Spleen (tissue), 11 donors: Measurements from ENCODE around the gene FAM120B. TPM values are rescaled to one million over a fixed set of nuclear protein-coding genes. Genes with fewer than 3 reads are reported as not detected.

Experiments
- DNase-seq: peaks from one replicate; pipeline ENCODE4 v3.0.0-alpha.2; 2020
- H3K27ac ChIP-seq, 8 donors: fragments of 200-600 bp; sonication (generic) in 7 of 8; 1 replicate in 4 of 8; 2 replicates in 4 of 8; pipeline versions ENCODE4 v1.5.0 to v1.8.0; 2016 to 2021; ENCODE audit warnings: inconsistent platforms in 4 of 8, mild to moderate bottlenecking in 4 of 8, moderate library complexity in 1 of 8
- H3K27me3 ChIP-seq, 7 donors: fragments of 200-600 bp; sonication (generic) in 6 of 7; replicated peaks in 1 of 7; 1 replicate in 4 of 7; 2 replicates in 3 of 7; pipeline versions ENCODE4 v1.5.0 to v1.8.0; 2016 to 2021; ENCODE audit warnings: inconsistent platforms in 3 of 7, mild to moderate bottlenecking in 1 of 7
- H3K36me3 ChIP-seq, 6 donors: fragments of 200-600 bp; sonication (generic) in 5 of 6; 1 replicate in 4 of 6; 2 replicates in 2 of 6; pipeline versions ENCODE4 v1.5.0 to v1.8.0; 2016 to 2021; ENCODE audit warnings: inconsistent platforms in 2 of 6
- H3K4me1 ChIP-seq, 6 donors: fragments of 200-600 bp; sonication (generic) in 5 of 6; 1 replicate in 3 of 6; 2 replicates in 3 of 6; pipeline versions ENCODE4 v1.5.0 to v1.8.0; 2016 to 2021; ENCODE audit warnings: inconsistent platforms in 3 of 6
- H3K4me3 ChIP-seq, 8 donors: fragments of 200-600 bp; sonication (generic) in 7 of 8; 1 replicate in 4 of 8; 2 replicates in 4 of 8; pipeline versions ENCODE4 v1.5.0 to v1.8.0; 2016 to 2021; ENCODE audit warnings: inconsistent platforms in 4 of 8, mild to moderate bottlenecking in 4 of 8, moderate library complexity in 2 of 8
- H3K9me3 ChIP-seq, 8 donors: fragments of 200-600 bp; sonication (generic) in 7 of 8; 1 replicate in 4 of 8; 2 replicates in 4 of 8; pipeline versions ENCODE4 v1.5.0 to v1.8.0; 2016 to 2021; ENCODE audit warnings: inconsistent platforms in 4 of 8
- CTCF ChIP-seq, 11 experiments: fragments of 200-600 bp in 7 of 11; fragments of 450-650 bp in 4 of 11; sonication (generic) in 4 of 11; IDR thresholded peaks in 8 of 11; conservative IDR thresholded peaks in 3 of 11; 1 replicate in 7 of 11; 2 replicates in 4 of 11; pipeline versions ENCODE4 v1.4.0 to v1.8.0; 2016 to 2021; ENCODE audit warnings: antibody characterized with exemption in 11 of 11, inconsistent platforms in 4 of 11, mild to moderate bottlenecking in 1 of 11
- POLR2A ChIP-seq, 3 donors: fragments of 450-650 bp; IDR thresholded peaks; one replicate each; pipeline ENCODE4 v1.5.1; 2017; ENCODE audit warnings: antibody characterized with exemption in 3 of 3, mild to moderate bottlenecking in 1 of 3
- POLR2AphosphoS5 ChIP-seq, 3 donors: sonication (generic); formaldehyde crosslinking; IDR thresholded peaks; one replicate each; pipeline ENCODE4 v1.5.1; 2017; ENCODE audit warnings: antibody characterized with exemption in 3 of 3
- WGBS, 5 donors: extraction: QIAGEN DNeasy Blood & Tissue Kit in 3 of 5; methylation state at CpG; one replicate each; pipeline versions ENCODE4 v1.1.5 to v1.1.7; 2013 to 2018; 5-methylcytosine and 5-hydroxymethylcytosine counted together
- intact Hi-C: fragments of 100-400 bp; cut with DNase I; formaldehyde crosslinking; loops from one replicate; pipeline ENCODE4 v1.15.0; 2023; ENCODE audit warnings: low total_unique reads
- polyA plus RNA-seq, 3 donors: library from polyadenylated mRNA; stranded (reverse); fragments of 200-250 nt; gene quantifications; one replicate each; pipeline ENCODE4 v1.2.1, GENCODE V29; 2013
- total RNA-seq, 7 donors: library from RNA; depleted of rRNA in 3 of 7; stranded (reverse); fragments of >200 nt in 3 of 7; fragmentation: NEBNext Ultra II Directional in 4 of 7; extraction: Animal tissue kit (Norgen Biotek cat#: 25700) in 4 of 7; gene quantifications; one replicate each; pipeline versions ENCODE4 v1.1.0 to v1.2.1, GENCODE V29; 2016 to 2021
- donor health status: healthy with polysubstance abuse.
- donor health status: DM: no; HTN: no; CAD: no; lungs with moderate emphysema.
- donor health status: DM: no; HTN: no; CAD: no.
- donor health status: Bipolar disorder and iron deficiency.
- donor health status: healthy.
- donor health status: DM: no; HTN: no; CAD: no.
- donor health status: DM: yes; HTN: yes; CAD: no.

The FAM120B gene
- total and polyA plus RNA-seq, 10 donors, result 7.6 to 41.2 (median 26.8) TPM

GRCh38 chr6:170445971-170446370, 139.4 kb downstream of the FAM120B start:
- Histone ChIP-seq H3K27ac (no peak overlapping the region), H3K36me3 (no peaks in the 10 kb centered on the region), H3K27me3 (peaks cover 0 to 5% (median 0%) of the 10 kb centered on the region in 7 donors), H3K4me3 (no peak overlapping the region), H3K9me3 (no peaks in the 10 kb centered on the region), H3K4me1 (peaks cover 0 to 3% (median 0%) of the 10 kb centered on the region in 6 donors)
- intact Hi-C loops, result no loop called here
- DNase-seq, result peak; percentile 7
- 89 to 92% (median 90%) methylated on average over 9 of the region's 9 CpGs for WGBS, 5 donors
- TF ChIP-seq POLR2A (IDR thresholded peaks at IDR 0.05) (no peak), CTCF (IDR thresholded peaks at IDR 0.05 in 8 of 11, conservative IDR thresholded peaks at IDR 0.05 in 3 of 11) (no peak), POLR2AphosphoS5 (IDR thresholded peaks at IDR 0.05) (no peak)

GRCh38 chr6:170446841-170447560, 140.4 kb downstream of the FAM120B start:
- Histone ChIP-seq H3K27me3 (peaks cover 0 to 5% (median 0%) of the 10 kb centered on the region in 7 donors), H3K9me3 (no peaks in the 10 kb centered on the region), H3K36me3 (no peaks in the 10 kb centered on the region), H3K27ac (no peak overlapping the region), H3K4me3 (no peak overlapping the region), H3K4me1 (peaks cover 0 to 3% (median 0%) of the 10 kb centered on the region in 6 donors)
- whole genome bisulfite sequencing, 5 donors, result 75 to 86% (median 82%) methylated on average over 10 to 15 of the region's 15 CpGs
- no peak for TF ChIP-seq POLR2A (IDR thresholded peaks at IDR 0.05)
- no peak for TF ChIP-seq POLR2AphosphoS5 (IDR thresholded peaks at IDR 0.05)
- intact Hi-C loops, result no loop called here
- peak; percentile 64 for DNase-seq

GRCh38 chr6:170447561-170447930, 141.0 kb downstream of the FAM120B start:
- H3K4me3 ChIP-seq, result no peak overlapping the region
- peaks cover 0 to 5% (median 0%) of the 10 kb centered on the region in 7 donors for H3K27me3 ChIP-seq
- no peak for DNase-seq
- 85 to 95% (median 89%) methylated on average over 14 of the region's 14 CpGs for WGBS, 5 donors
- no peaks in the 10 kb centered on the region for H3K9me3 ChIP-seq
- TF ChIP-seq POLR2A (IDR thresholded peaks at IDR 0.05) (no peak), POLR2AphosphoS5 (IDR thresholded peaks at IDR 0.05) (no peak), CTCF (IDR thresholded peaks at IDR 0.05 in 8 of 11, conservative IDR thresholded peaks at IDR 0.05 in 3 of 11) (no peak)
- peaks cover 0 to 3% (median 0%) of the 10 kb centered on the region in 6 donors for H3K4me1 ChIP-seq
- no peak overlapping the region for H3K27ac ChIP-seq
- no peaks in the 10 kb centered on the region for H3K36me3 ChIP-seq
- intact Hi-C loops, result no loop called here

GRCh38 chr6:170448317-170448716, 141.8 kb downstream of the FAM120B start:
- DNase-seq, result peak; percentile 33
- intact Hi-C loops, result no loop called here
- TF ChIP-seq CTCF (IDR thresholded peaks at IDR 0.05 in 8 of 11, conservative IDR thresholded peaks at IDR 0.05 in 3 of 11) (no peak), POLR2A (IDR thresholded peaks at IDR 0.05) (no peak), POLR2AphosphoS5 (IDR thresholded peaks at IDR 0.05) (no peak)
- 93 to 97% (median 94%) methylated on average over 5 to 12 of the region's 12 CpGs for WGBS, 5 donors
- H3K27me3 ChIP-seq, result peaks cover 0 to 5% (median 0%) of the 10 kb centered on the region in 7 donors
- H3K4me3 ChIP-seq, result no peak overlapping the region
- no peak overlapping the region for H3K27ac ChIP-seq
- no peaks in the 10 kb centered on the region for H3K36me3 ChIP-seq
- no peaks in the 10 kb centered on the region for H3K9me3 ChIP-seq
- H3K4me1 ChIP-seq, result peaks cover 0 to 3% (median 0%) of the 10 kb centered on the region in 6 donors
